Astrocyte (in vitro differentiated cells and primary cell): Measurements from ENCODE around the gene GDF11. TPM values are rescaled to one million over a fixed set of nuclear protein-coding genes. Genes with fewer than 3 reads are reported as not detected.

ENCODE experiments used
- DNase-seq: peaks from one replicate; pipeline ENCODE4 v3.0.0-alpha.2; 2010; ENCODE audit warnings: low read depth
- FAIRE-seq: peaks from 2 replicates; lab custom pipeline; 2011; peaks lifted over from hg19 to GRCh38; lab: Jason Lieb, UNC
- H2AFZ ChIP-seq: 2 replicates; pipeline ENCODE4 v1.6.0; 2012; ENCODE audit warnings: low read depth, low read length, inconsistent platforms
- H3K27ac ChIP-seq: 2 replicates; pipeline ENCODE4 v1.5.1; 2011; ENCODE audit warnings: low read depth, low read length, inconsistent platforms
- H3K27me3 ChIP-seq: 2 replicates; pipeline ENCODE4 v1.6.0; 2011; ENCODE audit warnings: low read length, inconsistent platforms; ENCODE audit not compliant: insufficient read depth
- H3K36me3 ChIP-seq: 2 replicates; pipeline ENCODE4 v1.5.1; 2011; ENCODE audit warnings: low read length, inconsistent platforms; ENCODE audit not compliant: insufficient read depth
- H3K4me1 ChIP-seq: 2 replicates; pipeline ENCODE4 v1.5.1; 2011; ENCODE audit warnings: low read length, inconsistent platforms; ENCODE audit not compliant: insufficient read depth
- H3K4me2 ChIP-seq: 2 replicates; pipeline ENCODE4 v1.6.0; 2012; ENCODE audit warnings: low read length, inconsistent platforms
- H3K4me3 ChIP-seq: 2 replicates; pipeline ENCODE4 v1.5.1; 2011; ENCODE audit warnings: low read depth, mild to moderate bottlenecking, low read length, inconsistent platforms; ENCODE audit not compliant: insufficient read depth
- H3K79me2 ChIP-seq: 2 replicates; pipeline ENCODE4 v1.6.0; 2012; ENCODE audit warnings: mild to moderate bottlenecking, low read length, inconsistent platforms; ENCODE audit not compliant: insufficient read depth
- H3K9ac ChIP-seq: 2 replicates; pipeline ENCODE4 v1.6.0; 2012; ENCODE audit warnings: mild to moderate bottlenecking, low read length, inconsistent platforms
- H3K9me3 ChIP-seq: 2 replicates; pipeline ENCODE4 v1.5.1; 2012; ENCODE audit warnings: low read depth, mild to moderate bottlenecking, low read length, inconsistent platforms; ENCODE audit not compliant: insufficient read depth
- H4K20me1 ChIP-seq: 2 replicates; pipeline ENCODE4 v1.6.0; 2012; ENCODE audit warnings: low read length, inconsistent platforms; ENCODE audit not compliant: insufficient read depth
- H3K27ac Mint-ChIP-seq: one replicate; pipeline ENCODE4 v1.8.0; 2021; ENCODE audit warnings: mild to moderate bottlenecking, mixed read lengths; ENCODE audit not compliant: unreplicated experiment
- H3K27me3 Mint-ChIP-seq: one replicate; pipeline ENCODE4 v1.8.0; 2021; ENCODE audit warnings: low read depth, mixed read lengths; ENCODE audit not compliant: unreplicated experiment
- H3K36me3 Mint-ChIP-seq: one replicate; pipeline ENCODE4 v1.8.0; 2021; ENCODE audit warnings: low read depth, mixed read lengths; ENCODE audit not compliant: unreplicated experiment
- H3K4me1 Mint-ChIP-seq: one replicate; pipeline ENCODE4 v1.8.0; 2021; ENCODE audit warnings: low read depth, mixed read lengths; ENCODE audit not compliant: unreplicated experiment
- H3K4me3 Mint-ChIP-seq: one replicate; pipeline ENCODE4 v1.8.0; 2021; ENCODE audit warnings: mild to moderate bottlenecking, moderate library complexity, mixed read lengths; ENCODE audit not compliant: unreplicated experiment
- H3K9me3 Mint-ChIP-seq: one replicate; pipeline ENCODE4 v1.8.0; 2021; ENCODE audit warnings: mild to moderate bottlenecking, mixed read lengths; ENCODE audit not compliant: unreplicated experiment
- EZH2 ChIP-seq: IDR thresholded peaks from 2 replicates; pipeline ENCODE4 v1.6.1; 2012; ENCODE audit warnings: mild to moderate bottlenecking, low read length, inconsistent platforms; ENCODE audit not compliant: insufficient read depth
- total RNA-seq: library from RNA; stranded (reverse); gene quantifications from 2 replicates; pipeline ENCODE4 v1.2.1, GENCODE V29; 2021
- TF ChIP-seq, protein P1 (sequence below): IDR thresholded peaks from 2 replicates; pipeline ENCODE4 v1.5.1; 2011; ENCODE audit warnings: low read depth, mild to moderate bottlenecking, inconsistent platforms, low read length, moderate library complexity; ENCODE audit not compliant: insufficient read depth

GDF11 gene
- total RNA-seq, 1 donor from 2014 or later: 28.9 TPM

DNA sequence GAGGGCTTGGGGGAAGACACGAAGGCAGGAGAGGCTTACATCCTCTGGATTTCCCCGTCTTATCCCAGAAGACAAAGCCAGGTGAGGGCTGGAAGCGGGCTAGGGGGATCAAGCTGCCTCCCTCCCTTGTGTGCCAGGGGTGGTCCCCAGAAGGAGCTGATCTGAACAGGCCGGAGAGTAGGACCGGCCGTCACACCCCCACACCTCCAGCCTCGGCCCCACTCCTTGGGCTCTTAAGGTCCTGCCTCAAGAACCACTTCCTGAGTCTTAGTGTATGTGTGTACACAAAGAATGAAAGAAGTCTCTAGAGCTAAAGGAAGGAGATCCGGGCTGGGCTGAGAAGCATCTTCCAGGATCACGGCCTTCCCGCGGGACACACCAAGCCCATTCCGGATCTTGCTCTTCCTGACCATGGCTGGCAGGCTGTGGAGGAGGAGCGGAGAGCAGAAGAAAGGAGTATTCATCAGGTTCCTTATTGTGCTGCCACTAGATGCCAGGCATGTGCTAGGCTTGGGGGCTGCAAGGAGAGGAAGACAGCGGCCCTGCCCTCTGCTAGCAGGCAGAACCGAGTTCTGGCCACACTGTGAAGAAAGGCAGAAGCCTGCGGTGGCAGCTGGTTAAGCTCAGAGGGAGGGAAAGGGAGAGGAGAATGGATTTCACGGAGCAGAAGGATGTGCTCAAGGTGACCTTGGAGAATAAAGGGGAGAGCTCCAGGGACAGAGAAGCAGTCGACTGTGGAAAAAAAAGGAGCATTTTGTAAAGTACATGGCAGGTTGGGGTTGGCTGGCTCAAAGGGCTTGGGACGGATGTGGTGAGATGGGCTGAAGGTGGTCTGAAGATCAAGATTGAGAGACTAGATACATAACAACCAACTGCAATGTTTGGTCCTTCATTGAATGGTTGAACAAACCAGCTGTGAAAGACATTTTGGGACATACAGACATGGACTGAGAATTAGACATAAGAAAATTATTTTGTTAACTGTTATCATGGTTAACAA lies 12.8 kb upstream of the GDF11 start:
- H3K27me3 Mint-ChIP-seq: no peaks in the 10 kb centered on the region
- H3K36me3 Mint-ChIP-seq: peaks cover 9% of the 10 kb centered on the region
- FAIRE-seq (no peak), DNase-seq (peak; percentile 71)
- peak overlapping the region; percentile 95 for H3K27ac Mint-ChIP-seq
- Histone ChIP-seq H3K9me3 (no peaks in the 10 kb centered on the region), H3K79me2 (peaks cover 50% of the 10 kb centered on the region), H3K36me3 (peaks cover 10% of the 10 kb centered on the region), H3K27ac (peak overlapping the region; percentile 99), H3K9ac (peak overlapping the region; percentile 94), H3K27me3 (no peaks in the 10 kb centered on the region), H3K4me3 (peak overlapping the region; percentile 98), H3K4me2 (peak overlapping the region; percentile 99), H2AFZ (peak overlapping the region; percentile 54), H4K20me1 (peaks cover 38% of the 10 kb centered on the region), H3K4me1 (peaks cover 31% of the 10 kb centered on the region)
- peaks cover 27% of the 10 kb centered on the region for H3K4me1 Mint-ChIP-seq
- H3K9me3 Mint-ChIP-seq: no peaks in the 10 kb centered on the region
- H3K4me3 Mint-ChIP-seq: peak overlapping the region; percentile 85
- TF ChIP-seq, protein P1, sequence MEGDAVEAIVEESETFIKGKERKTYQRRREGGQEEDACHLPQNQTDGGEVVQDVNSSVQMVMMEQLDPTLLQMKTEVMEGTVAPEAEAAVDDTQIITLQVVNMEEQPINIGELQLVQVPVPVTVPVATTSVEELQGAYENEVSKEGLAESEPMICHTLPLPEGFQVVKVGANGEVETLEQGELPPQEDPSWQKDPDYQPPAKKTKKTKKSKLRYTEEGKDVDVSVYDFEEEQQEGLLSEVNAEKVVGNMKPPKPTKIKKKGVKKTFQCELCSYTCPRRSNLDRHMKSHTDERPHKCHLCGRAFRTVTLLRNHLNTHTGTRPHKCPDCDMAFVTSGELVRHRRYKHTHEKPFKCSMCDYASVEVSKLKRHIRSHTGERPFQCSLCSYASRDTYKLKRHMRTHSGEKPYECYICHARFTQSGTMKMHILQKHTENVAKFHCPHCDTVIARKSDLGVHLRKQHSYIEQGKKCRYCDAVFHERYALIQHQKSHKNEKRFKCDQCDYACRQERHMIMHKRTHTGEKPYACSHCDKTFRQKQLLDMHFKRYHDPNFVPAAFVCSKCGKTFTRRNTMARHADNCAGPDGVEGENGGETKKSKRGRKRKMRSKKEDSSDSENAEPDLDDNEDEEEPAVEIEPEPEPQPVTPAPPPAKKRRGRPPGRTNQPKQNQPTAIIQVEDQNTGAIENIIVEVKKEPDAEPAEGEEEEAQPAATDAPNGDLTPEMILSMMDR: no peak
- no peak for TF ChIP-seq EZH2

DNA sequence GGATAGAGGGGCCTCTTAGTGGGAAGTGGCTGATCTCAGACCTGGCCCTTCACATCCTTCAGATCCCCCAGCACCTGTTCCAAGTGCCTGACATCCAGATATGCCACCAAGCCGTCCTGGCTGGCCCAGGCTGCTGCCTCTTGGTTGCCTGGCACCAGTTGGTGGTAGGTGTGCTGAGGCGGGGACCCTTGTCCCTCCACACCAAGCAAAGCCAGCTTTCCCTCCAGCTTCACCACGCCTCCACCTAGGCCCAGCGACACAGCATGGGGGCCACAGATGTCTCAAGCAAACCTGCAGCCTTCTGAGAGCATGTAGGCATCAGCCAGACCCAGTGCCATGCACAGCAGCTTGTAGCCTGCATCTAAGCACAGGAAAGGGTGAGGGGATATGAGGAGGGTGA lies 10.6 kb upstream of the GDF11 start:
- H3K9ac ChIP-seq: no peak overlapping the region
- no peak overlapping the region for H3K27ac ChIP-seq
- no peaks in the 10 kb centered on the region for H3K27me3 ChIP-seq
- no peaks in the 10 kb centered on the region for H3K9me3 Mint-ChIP-seq
- no peak overlapping the region for H3K27ac Mint-ChIP-seq
- H3K4me1 ChIP-seq: peaks cover 12% of the 10 kb centered on the region
- H3K4me2 ChIP-seq: no peak overlapping the region
- H3K4me3 Mint-ChIP-seq: no peak overlapping the region
- no peaks in the 10 kb centered on the region for H3K36me3 ChIP-seq
- H3K4me1 Mint-ChIP-seq: peaks cover 14% of the 10 kb centered on the region
- H3K36me3 Mint-ChIP-seq: peaks cover 3% of the 10 kb centered on the region
- H4K20me1 ChIP-seq: peaks cover 16% of the 10 kb centered on the region
- TF ChIP-seq EZH2: no peak
- TF ChIP-seq, protein P1: no peak
- H2AFZ ChIP-seq: no peak overlapping the region
- DNase-seq: no peak
- H3K27me3 Mint-ChIP-seq: no peaks in the 10 kb centered on the region
- H3K4me3 ChIP-seq: no peak overlapping the region
- H3K79me2 ChIP-seq: peaks cover 31% of the 10 kb centered on the region
- no peak for FAIRE-seq
- no peaks in the 10 kb centered on the region for H3K9me3 ChIP-seq
